ENCODE results near the gene TACSTD2.

Gene TACSTD2

GRCh38 chr1:58620926-58621325 lies 43.9 kb upstream of the TACSTD2 start:
- no peaks in the 10 kb centered on the region for H3K4me1 ChIP-seq
- H3K4me3 ChIP-seq (ENCODE audit: low read depth, low read length), result no peak overlapping the region
- TF ChIP-seq CTCF (IDR thresholded peaks at IDR 0.05), result no peak
- no peaks in the 10 kb centered on the region for H3K27me3 ChIP-seq (ENCODE audit: control insufficient read depth, insufficient read depth, low read length)
- no peaks in the 10 kb centered on the region for H3K36me3 ChIP-seq (ENCODE audit: control insufficient read depth, insufficient read depth, low read length)
- no peak overlapping the region for H3K4me2 ChIP-seq (ENCODE audit: low read length)
- H2AFZ ChIP-seq, result no peak overlapping the region
- no peak overlapping the region for H3K27ac ChIP-seq
- no peaks in the 10 kb centered on the region for H3K79me2 ChIP-seq
- no peaks in the 10 kb centered on the region for H3K9me3 ChIP-seq (ENCODE audit: control insufficient read depth, low read length)
- H3K9ac ChIP-seq, result no peak overlapping the region

- no peak overlapping the region for H3K4me2 ChIP-seq (ENCODE audit: low read length)
- H3K9me3 ChIP-seq (ENCODE audit: control insufficient read depth, low read length), result no peaks in the 10 kb centered on the region
- no peaks in the 10 kb centered on the region for H3K36me3 ChIP-seq (ENCODE audit: control insufficient read depth, insufficient read depth, low read length)
- no peak overlapping the region for H3K9ac ChIP-seq
- no peak overlapping the region for H3K4me3 ChIP-seq (ENCODE audit: low read depth, low read length)
- no peak overlapping the region for H3K27ac ChIP-seq
- no peaks in the 10 kb centered on the region for H3K79me2 ChIP-seq
- no peak for TF ChIP-seq CTCF (IDR thresholded peaks at IDR 0.05)
- H2AFZ ChIP-seq, result no peak overlapping the region
- no peaks in the 10 kb centered on the region for H3K27me3 ChIP-seq (ENCODE audit: control insufficient read depth, insufficient read depth, low read length)
- no peaks in the 10 kb centered on the region for H3K4me1 ChIP-seq
Measured at GRCh38 chr1:58620259-58620658, 43.2 kb upstream of the TACSTD2 start.

- Histone ChIP-seq H3K4me2 (ENCODE audit: low read length) (no peak overlapping the region), H3K79me2 (no peaks in the 10 kb centered on the region), H3K27me3 (ENCODE audit: control insufficient read depth, insufficient read depth, low read length) (no peaks in the 10 kb centered on the region), H3K27ac (no peak overlapping the region), H2AFZ (no peak overlapping the region), H3K36me3 (ENCODE audit: control insufficient read depth, insufficient read depth, low read length) (no peaks in the 10 kb centered on the region), H3K9ac (no peak overlapping the region), H3K4me3 (ENCODE audit: low read depth, low read length) (no peak overlapping the region), H3K9me3 (ENCODE audit: control insufficient read depth, low read length) (no peaks in the 10 kb centered on the region), H3K4me1 (no peaks in the 10 kb centered on the region)
- no peak for TF ChIP-seq CTCF (IDR thresholded peaks at IDR 0.05)
Measured at GRCh38 chr1:58619286-58620054, 42.4 kb upstream of the TACSTD2 start.

- Histone ChIP-seq H3K27ac (no peak overlapping the region), H3K79me2 (no peaks in the 10 kb centered on the region), H3K4me1 (no peaks in the 10 kb centered on the region), H3K4me3 (ENCODE audit: low read depth, low read length) (no peak overlapping the region), H3K9ac (no peak overlapping the region), H3K4me2 (ENCODE audit: low read length) (no peak overlapping the region), H3K27me3 (ENCODE audit: control insufficient read depth, insufficient read depth, low read length) (no peaks in the 10 kb centered on the region), H3K9me3 (ENCODE audit: control insufficient read depth, low read length) (no peaks in the 10 kb centered on the region), H2AFZ (no peak overlapping the region), H3K36me3 (ENCODE audit: control insufficient read depth, insufficient read depth, low read length) (no peaks in the 10 kb centered on the region)
- TF ChIP-seq CTCF (IDR thresholded peaks at IDR 0.05), result no peak
Measured at GRCh38 chr1:58618303-58618702, 41.3 kb upstream of the TACSTD2 start.

GRCh38 chr1:58611861-58612385 lies 34.9 kb upstream of the TACSTD2 start:
- H3K36me3 ChIP-seq (ENCODE audit: control insufficient read depth, insufficient read depth, low read length), result no peaks in the 10 kb centered on the region
- H3K4me2 ChIP-seq (ENCODE audit: low read length), result no peak overlapping the region
- H3K9me3 ChIP-seq (ENCODE audit: control insufficient read depth, low read length), result no peaks in the 10 kb centered on the region
- TF ChIP-seq CTCF (IDR thresholded peaks at IDR 0.05), result no peak
- H3K9ac ChIP-seq, result no peak overlapping the region
- H2AFZ ChIP-seq, result no peak overlapping the region
- H3K4me1 ChIP-seq, result no peaks in the 10 kb centered on the region
- H3K79me2 ChIP-seq, result no peaks in the 10 kb centered on the region
- H3K27ac ChIP-seq, result no peak overlapping the region
- no peak overlapping the region for H3K4me3 ChIP-seq (ENCODE audit: low read depth, low read length)
- no peaks in the 10 kb centered on the region for H3K27me3 ChIP-seq (ENCODE audit: control insufficient read depth, insufficient read depth, low read length)
